Tibial nerve (tissue), 4 donors: ENCODE measurements around the gene AFAP1L2. TPM values are rescaled to one million over a fixed set of nuclear protein-coding genes. Genes with fewer than 3 reads are reported as not detected.

Experiments
- DNase-seq, 2 donors: peaks; one replicate each; pipeline ENCODE4 v3.0.0-alpha.2; 2019; ENCODE audit warnings: low spot score in 2 of 2
- H3K27ac ChIP-seq, 4 donors: fragments of 200-600 bp; sonication (generic) in 3 of 4; one replicate each; pipeline ENCODE4 v1.5.1; 2017 to 2019; ENCODE audit warnings: mild to moderate bottlenecking in 1 of 4
- H3K27me3 ChIP-seq, 2 donors: fragments of 200-600 bp; sonication (generic) in 1 of 2; one replicate each; pipeline versions ENCODE4 v1.5.1 to v1.6.0; 2017 to 2019
- H3K36me3 ChIP-seq, 3 donors: fragments of 200-600 bp; sonication (generic); one replicate each; pipeline ENCODE4 v1.5.1; 2018 to 2019
- H3K4me1 ChIP-seq, 4 donors: fragments of 200-600 bp; sonication (generic) in 3 of 4; one replicate each; pipeline ENCODE4 v1.5.1; 2017 to 2019
- H3K4me3 ChIP-seq, 4 donors: fragments of 200-600 bp; sonication (generic) in 3 of 4; one replicate each; pipeline ENCODE4 v1.5.1; 2017 to 2019; ENCODE audit warnings: mild to moderate bottlenecking in 1 of 4, moderate library complexity in 1 of 4
- H3K9me3 ChIP-seq, 4 donors: fragments of 200-600 bp; sonication (generic) in 3 of 4; one replicate each; pipeline ENCODE4 v1.5.1; 2017 to 2019
- CTCF ChIP-seq, 5 experiments: fragments of 200-600 bp in 3 of 5; fragments of 450-650 bp in 2 of 5; sonication (generic) in 3 of 5; IDR thresholded peaks; one replicate each; pipeline ENCODE4 v1.5.1; 2016 to 2019; ENCODE audit warnings: antibody characterized with exemption in 5 of 5, mild to moderate bottlenecking in 3 of 5, moderate library complexity in 2 of 5
- EP300 ChIP-seq, 2 donors: sonication (generic); formaldehyde crosslinking; IDR thresholded peaks; one replicate each; pipeline ENCODE4 v1.6.1; 2017; ENCODE audit warnings: antibody characterized with exemption in 2 of 2, mild to moderate bottlenecking in 1 of 2
- POLR2A ChIP-seq, 2 donors: fragments of 450-650 bp; IDR thresholded peaks; one replicate each; pipeline ENCODE4 v1.6.1; 2017; ENCODE audit warnings: antibody characterized with exemption in 2 of 2, mild to moderate bottlenecking in 2 of 2, moderate library complexity in 2 of 2
- WGBS, 2 donors: methylation state at CpG; one replicate each; pipeline ENCODE4 v1.1.5; 2018; 5-methylcytosine and 5-hydroxymethylcytosine counted together
- total RNA-seq, 4 donors: library from RNA; depleted of rRNA; stranded (reverse); fragments of >200 nt; gene quantifications; one replicate each; pipeline ENCODE4 v1.1.0, GENCODE V29; 2016

The AFAP1L2 gene
- total RNA-seq, 4 donors from 2014 or later, result 96.3 to 176 (median 127) TPM

- no peaks in the 10 kb centered on the region for H3K27me3 ChIP-seq
- 77 to 78% methylated on average over 12 of the region's 12 CpGs for WGBS, 2 donors
- H3K9me3 ChIP-seq, result no peaks in the 10 kb centered on the region
- DNase-seq, result no peak
- peaks cover 0 to 33% (median 7%) of the 10 kb centered on the region in 4 donors for H3K4me1 ChIP-seq
- TF ChIP-seq EP300 (IDR thresholded peaks at IDR 0.05) (no peak), POLR2A (IDR thresholded peaks at IDR 0.05) (no peak), CTCF (IDR thresholded peaks at IDR 0.05) (no peak)
- no peak overlapping the region for H3K4me3 ChIP-seq
- H3K36me3 ChIP-seq, result no peaks in the 10 kb centered on the region
- H3K27ac ChIP-seq, result peak overlapping the region in 2 of 4 donors; percentile 0 to 13
These were observed 4.0 kb upstream of the AFAP1L2 start for GRCh38 chr10:114408112-114408967.

GRCh38 chr10:114406455-114406854 lies 2.2 kb upstream of the AFAP1L2 start:
- no peak for DNase-seq
- Histone ChIP-seq H3K4me1 (peaks cover 0 to 42% (median 7%) of the 10 kb centered on the region in 4 donors), H3K36me3 (no peaks in the 10 kb centered on the region), H3K9me3 (no peaks in the 10 kb centered on the region), H3K4me3 (no peak overlapping the region), H3K27ac (no peak overlapping the region), H3K27me3 (no peaks in the 10 kb centered on the region)
- 89 to 100% methylated on average over 1 of the region's 1 CpG for WGBS, 2 donors
- no peak for TF ChIP-seq EP300 (IDR thresholded peaks at IDR 0.05)
- TF ChIP-seq CTCF (IDR thresholded peaks at IDR 0.05), result no peak
- TF ChIP-seq POLR2A (IDR thresholded peaks at IDR 0.05), result no peak

GRCh38 chr10:114405011-114405350 lies 679 bp upstream of the AFAP1L2 start:
- H3K36me3 ChIP-seq, result no peaks in the 10 kb centered on the region
- no peaks in the 10 kb centered on the region for H3K9me3 ChIP-seq
- H3K4me3 ChIP-seq, result peak overlapping the region; percentile 55 to 90 (median 70)
- H3K27me3 ChIP-seq, result no peaks in the 10 kb centered on the region
- H3K4me1 ChIP-seq, result peaks cover 0 to 56% (median 14%) of the 10 kb centered on the region in 4 donors
- TF ChIP-seq POLR2A (IDR thresholded peaks at IDR 0.05) (no peak), CTCF (IDR thresholded peaks at IDR 0.05) (no peak)
- 25 to 44% methylated on average over 10 to 16 of the region's 16 CpGs for WGBS, 2 donors
- H3K27ac ChIP-seq, result peak overlapping the region; percentile 77 to 96 (median 94)
- DNase-seq, result no peak

- WGBS, 2 donors, result 0% methylated on average over 15 to 21 of the region's 44 CpGs
- no peaks in the 10 kb centered on the region for H3K27me3 ChIP-seq
- peak in 1 of 2 donors; percentile 63 for TF ChIP-seq EP300 (IDR thresholded peaks at IDR 0.05)
- TF ChIP-seq CTCF (IDR thresholded peaks at IDR 0.05), result peak in 4 of 5 experiments; percentile 39 to 67 (median 43)
- TF ChIP-seq POLR2A (IDR thresholded peaks at IDR 0.05), result peak in 1 of 2 donors; percentile 29
- peak in 1 of 2 donors; percentile 35 for DNase-seq
- peaks cover 0 to 65% (median 27%) of the 10 kb centered on the region in 4 donors for H3K4me1 ChIP-seq
- no peaks in the 10 kb centered on the region for H3K9me3 ChIP-seq
- peak overlapping the region; percentile 77 to 96 (median 94) for H3K27ac ChIP-seq
- H3K36me3 ChIP-seq, result no peaks in the 10 kb centered on the region
- H3K4me3 ChIP-seq, result peak overlapping the region; percentile 55 to 90 (median 70)
These were observed 651 bp downstream of the AFAP1L2 start for GRCh38 chr10:114403541-114404161.
